HEK293 (cell line): ENCODE measurements around the gene LOXL4.

Source experiments
- CTCF ChIA-PET: fragments of 350-600 bp; formaldehyde crosslinking; extraction: SDS; loops from one replicate; lab custom pipeline; 2021; ENCODE audit warnings: antibody characterized with exemption; lab: Yijun Ruan, JAX
- POLR2A ChIA-PET: fragments of 300-600 bp; formaldehyde crosslinking; extraction: SDS; loops from one replicate; lab custom pipeline; 2020; ENCODE audit warnings: antibody characterized with exemption, inconsistent platforms; lab: Yijun Ruan, JAX
- H3K27ac ChIP-seq: fragments of 200-500 bp; sonication (Bioruptor generic); 2 replicates; pipeline ENCODE4 v1.5.1; 2014; ENCODE audit warnings: low read depth, low read length, control low read depth, inconsistent platforms; ENCODE audit errors: extremely low read depth
- H3K36me3 ChIP-seq, 2 experiments: fragments of 200-500 bp in 1 of 2; sonication (Bioruptor generic) in 1 of 2; 1 replicate in 1 of 2; 2 replicates in 1 of 2; pipeline ENCODE4 v1.5.1; 2014 to 2017; ENCODE audit warnings: inconsistent platforms in 2 of 2, low read length in 2 of 2; ENCODE audit not compliant: control insufficient read depth in 2 of 2, insufficient read depth in 1 of 2
- H3K4me1 ChIP-seq: fragments of 200-500 bp; sonication (Bioruptor generic); 2 replicates; pipeline ENCODE4 v1.5.1; 2014; ENCODE audit warnings: mild to moderate bottlenecking, low read length, inconsistent platforms; ENCODE audit not compliant: control insufficient read depth, insufficient read depth
- H3K4me3 ChIP-seq: 2 replicates; pipeline ENCODE4 v1.5.1; 2011; ENCODE audit warnings: low read depth, mild to moderate bottlenecking, control low read depth, low read length, moderate library complexity
- H3K9me3 ChIP-seq: fragments of 200-500 bp; sonication (Bioruptor generic); 2 replicates; pipeline ENCODE4 v1.5.1; 2014; ENCODE audit warnings: low read depth, low read length, inconsistent platforms; ENCODE audit not compliant: control insufficient read depth, insufficient read depth
- KLF16 ChIP-seq: fragments of 450-650 bp; formaldehyde crosslinking; IDR thresholded peaks from 2 replicates; pipeline ENCODE4 v1.5.1; 2017; ENCODE audit warnings: missing biosample characterization, missing genetic modification characterization
- REPIN1 ChIP-seq: fragments of 450-650 bp; formaldehyde crosslinking; IDR thresholded peaks from 2 replicates; pipeline ENCODE4 v1.5.1; 2017; ENCODE audit warnings: missing biosample characterization, missing genetic modification characterization, low read depth
- ZBTB17 ChIP-seq: fragments of 450-650 bp; formaldehyde crosslinking; IDR thresholded peaks from 2 replicates; pipeline ENCODE4 v1.5.1; 2016; ENCODE audit warnings: missing biosample characterization, missing genetic modification characterization
- ZNF112 ChIP-seq: fragments of 450-650 bp; formaldehyde crosslinking; IDR thresholded peaks from 2 replicates; pipeline ENCODE4 v1.5.0; 2017; ENCODE audit warnings: missing biosample characterization, missing genetic modification characterization
- ZNF157 ChIP-seq: fragments of 450-650 bp; formaldehyde crosslinking; IDR thresholded peaks from 2 replicates; pipeline ENCODE4 v1.5.1; 2016; ENCODE audit warnings: missing biosample characterization, missing genetic modification characterization
- ZNF394 ChIP-seq: fragments of 450-650 bp; formaldehyde crosslinking; IDR thresholded peaks from 2 replicates; pipeline ENCODE4 v1.5.1; 2016; ENCODE audit warnings: missing biosample characterization, missing genetic modification characterization, mild to moderate bottlenecking, moderate library complexity, borderline replicate concordance
- ZNF433 ChIP-seq: fragments of 450-650 bp; formaldehyde crosslinking; IDR thresholded peaks from 2 replicates; pipeline ENCODE4 v1.5.1; 2016; ENCODE audit warnings: missing biosample characterization, missing genetic modification characterization, low read depth
- ZNF473 ChIP-seq: fragments of 450-650 bp; formaldehyde crosslinking; IDR thresholded peaks from 2 replicates; pipeline ENCODE4 v1.5.1; 2017; ENCODE audit warnings: missing biosample characterization, missing genetic modification characterization
- ZNF544 ChIP-seq: fragments of 450-650 bp; formaldehyde crosslinking; IDR thresholded peaks from 2 replicates; pipeline ENCODE4 v1.5.0; 2017; ENCODE audit warnings: missing biosample characterization, missing genetic modification characterization
- ZNF677 ChIP-seq: fragments of 450-650 bp; IDR thresholded peaks from 2 replicates; pipeline ENCODE4 v1.5.0; 2018; ENCODE audit warnings: missing biosample characterization, mild to moderate bottlenecking, missing genetic modification characterization, moderate library complexity
- TF ChIP-seq, protein P1 (sequence below): fragments of 450-650 bp; formaldehyde crosslinking; IDR thresholded peaks from 2 replicates; pipeline ENCODE4 v1.5.1; 2016; ENCODE audit warnings: missing biosample characterization, missing genetic modification characterization
- TF ChIP-seq, protein P2 (sequence below): fragments of 450-650 bp; formaldehyde crosslinking; IDR thresholded peaks from 2 replicates; pipeline ENCODE4 v1.5.1; 2016; ENCODE audit warnings: missing biosample characterization, missing genetic modification characterization
- TF ChIP-seq, protein P3 (sequence below): fragments of 450-650 bp; IDR thresholded peaks from 2 replicates; pipeline ENCODE4 v1.5.1; 2018; ENCODE audit warnings: missing biosample characterization, mild to moderate bottlenecking, missing genetic modification characterization
- TF ChIP-seq, protein P4 (sequence below): fragments of 450-650 bp; formaldehyde crosslinking; conservative IDR thresholded peaks from 2 replicates; pipeline ENCODE4 v1.5.1; 2016; ENCODE audit warnings: low read depth, missing biosample characterization, missing genetic modification characterization
- TF ChIP-seq, protein P5 (sequence below): fragments of 450-650 bp; formaldehyde crosslinking; IDR thresholded peaks from 2 replicates; pipeline ENCODE4 v1.5.0; 2017; ENCODE audit warnings: missing biosample characterization, missing genetic modification characterization, borderline replicate concordance

The LOXL4 gene

DNA sequence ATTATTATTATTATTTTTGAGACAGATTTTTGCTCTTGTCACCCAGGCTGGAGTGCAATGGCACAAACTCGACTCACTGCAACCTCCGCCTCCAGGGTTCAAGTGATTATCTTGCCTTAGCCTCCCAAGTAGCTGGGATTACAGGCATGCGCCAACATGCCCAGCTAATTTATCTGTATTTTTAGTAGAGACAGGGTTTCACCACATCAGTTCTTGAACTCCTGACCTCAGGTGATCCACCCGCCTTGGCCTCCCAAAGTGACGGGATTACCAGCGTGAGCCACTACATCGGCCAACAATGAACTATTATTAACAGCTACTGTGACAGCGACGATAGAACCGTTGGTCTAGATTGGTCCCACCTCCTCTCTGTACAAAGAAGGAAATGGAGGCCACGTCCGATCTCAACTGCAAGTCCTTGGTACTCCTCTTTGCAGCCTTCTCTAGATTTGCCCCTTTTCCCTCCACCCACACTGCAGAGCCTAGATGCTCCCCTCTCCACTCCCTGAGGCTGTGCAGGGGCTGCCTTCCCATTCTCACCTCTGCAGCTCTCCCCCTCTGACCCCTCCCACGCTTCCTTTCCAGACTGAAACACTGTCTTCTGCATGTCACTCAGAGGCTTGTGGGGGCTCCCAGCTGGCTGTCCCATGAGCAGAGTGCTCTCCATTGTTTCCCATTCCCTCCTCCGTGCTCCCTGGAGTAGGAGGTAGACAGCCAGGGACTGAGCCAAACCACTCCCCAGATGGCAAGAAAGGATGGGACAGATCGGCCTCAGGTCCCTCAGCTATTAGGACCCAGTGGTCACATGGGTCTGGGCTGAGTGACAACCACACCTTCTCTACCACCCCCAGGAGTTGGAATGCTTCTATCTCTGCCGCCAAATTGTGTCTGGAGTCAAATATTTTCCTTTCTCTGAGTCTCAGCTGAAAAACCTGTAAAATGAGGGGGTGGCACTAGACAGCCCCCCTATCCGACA is 2.3 kb downstream of the LOXL4 start (continued):
- TF ChIP-seq, protein P1, sequence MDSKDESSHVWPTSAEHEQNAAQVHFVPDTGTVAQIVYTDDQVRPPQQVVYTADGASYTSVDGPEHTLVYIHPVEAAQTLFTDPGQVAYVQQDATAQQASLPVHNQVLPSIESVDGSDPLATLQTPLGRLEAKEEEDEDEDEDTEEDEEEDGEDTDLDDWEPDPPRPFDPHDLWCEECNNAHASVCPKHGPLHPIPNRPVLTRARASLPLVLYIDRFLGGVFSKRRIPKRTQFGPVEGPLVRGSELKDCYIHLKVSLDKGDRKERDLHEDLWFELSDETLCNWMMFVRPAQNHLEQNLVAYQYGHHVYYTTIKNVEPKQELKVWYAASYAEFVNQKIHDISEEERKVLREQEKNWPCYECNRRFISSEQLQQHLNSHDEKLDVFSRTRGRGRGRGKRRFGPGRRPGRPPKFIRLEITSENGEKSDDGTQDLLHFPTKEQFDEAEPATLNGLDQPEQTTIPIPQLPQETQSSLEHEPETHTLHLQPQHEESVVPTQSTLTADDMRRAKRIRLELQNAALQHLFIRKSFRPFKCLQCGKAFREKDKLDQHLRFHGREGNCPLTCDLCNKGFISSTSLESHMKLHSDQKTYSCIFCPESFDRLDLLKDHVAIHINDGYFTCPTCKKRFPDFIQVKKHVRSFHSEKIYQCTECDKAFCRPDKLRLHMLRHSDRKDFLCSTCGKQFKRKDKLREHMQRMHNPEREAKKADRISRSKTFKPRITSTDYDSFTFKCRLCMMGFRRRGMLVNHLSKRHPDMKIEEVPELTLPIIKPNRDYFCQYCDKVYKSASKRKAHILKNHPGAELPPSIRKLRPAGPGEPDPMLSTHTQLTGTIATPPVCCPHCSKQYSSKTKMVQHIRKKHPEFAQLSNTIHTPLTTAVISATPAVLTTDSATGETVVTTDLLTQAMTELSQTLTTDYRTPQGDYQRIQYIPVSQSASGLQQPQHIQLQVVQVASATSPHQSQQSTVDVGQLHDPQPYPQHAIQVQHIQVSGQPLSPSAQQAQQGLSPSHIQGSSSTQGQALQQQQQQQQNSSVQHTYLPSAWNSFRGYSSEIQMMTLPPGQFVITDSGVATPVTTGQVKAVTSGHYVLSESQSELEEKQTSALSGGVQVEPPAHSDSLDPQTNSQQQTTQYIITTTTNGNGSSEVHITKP: no peak
- TF ChIP-seq ZNF157 (no peak), REPIN1 (tag by site-specific recombination) (no peak), ZNF394 (0 out of 2 replicates have a peak, but pooled peaks have one; percentile 22), KLF16 (tag by site-specific recombination) (no peak), ZNF112 (tag by site-specific recombination) (no peak), ZBTB17 (tag by site-specific recombination) (peak; percentile 71)
- TF ChIP-seq, protein P2, sequence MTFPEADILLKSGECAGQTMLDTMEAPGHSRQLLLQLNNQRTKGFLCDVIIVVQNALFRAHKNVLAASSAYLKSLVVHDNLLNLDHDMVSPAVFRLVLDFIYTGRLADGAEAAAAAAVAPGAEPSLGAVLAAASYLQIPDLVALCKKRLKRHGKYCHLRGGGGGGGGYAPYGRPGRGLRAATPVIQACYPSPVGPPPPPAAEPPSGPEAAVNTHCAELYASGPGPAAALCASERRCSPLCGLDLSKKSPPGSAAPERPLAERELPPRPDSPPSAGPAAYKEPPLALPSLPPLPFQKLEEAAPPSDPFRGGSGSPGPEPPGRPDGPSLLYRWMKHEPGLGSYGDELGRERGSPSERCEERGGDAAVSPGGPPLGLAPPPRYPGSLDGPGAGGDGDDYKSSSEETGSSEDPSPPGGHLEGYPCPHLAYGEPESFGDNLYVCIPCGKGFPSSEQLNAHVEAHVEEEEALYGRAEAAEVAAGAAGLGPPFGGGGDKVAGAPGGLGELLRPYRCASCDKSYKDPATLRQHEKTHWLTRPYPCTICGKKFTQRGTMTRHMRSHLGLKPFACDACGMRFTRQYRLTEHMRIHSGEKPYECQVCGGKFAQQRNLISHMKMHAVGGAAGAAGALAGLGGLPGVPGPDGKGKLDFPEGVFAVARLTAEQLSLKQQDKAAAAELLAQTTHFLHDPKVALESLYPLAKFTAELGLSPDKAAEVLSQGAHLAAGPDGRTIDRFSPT: no peak

DNA sequence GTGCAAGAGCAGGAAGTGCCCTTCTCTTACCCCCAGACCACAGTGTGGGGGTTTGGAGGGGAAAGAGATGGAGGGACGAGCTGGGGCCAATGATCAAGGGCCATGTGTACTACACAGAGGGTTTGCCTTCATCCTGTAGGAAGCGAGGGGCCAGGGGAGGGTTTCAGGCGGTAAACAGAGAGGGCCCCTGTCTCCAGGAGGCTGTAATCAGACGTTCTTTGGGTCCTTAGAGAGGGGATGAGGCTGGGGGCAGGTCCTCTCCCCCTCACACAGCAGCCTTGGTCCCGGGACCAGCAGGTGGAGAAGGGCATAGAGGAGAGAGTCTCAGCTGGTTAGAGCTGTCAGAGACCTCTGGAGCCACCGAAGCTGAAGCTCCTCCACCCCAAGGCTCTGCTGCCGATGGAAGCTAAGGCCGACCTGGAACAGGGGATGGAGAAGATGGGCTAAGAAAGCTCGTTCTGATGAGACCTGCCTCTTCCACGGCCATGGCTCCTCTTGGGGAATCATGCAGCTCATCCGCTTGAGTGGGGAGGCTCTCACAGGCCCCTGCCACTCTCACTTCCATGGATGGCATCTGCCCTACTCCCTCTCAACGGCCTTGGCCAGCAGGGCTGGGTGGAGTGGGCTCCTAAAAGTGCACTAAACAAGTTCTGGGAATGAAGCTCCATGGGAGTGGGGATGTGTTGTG is 3.5 kb downstream of the LOXL4 start:
- H3K4me1 ChIP-seq: no peaks in the 10 kb centered on the region
- ChIA-PET CTCF (interaction anchor here (1.0 to 1.9 kb wide), 3 partner anchors 45 to 161 kb away, joined by 4 to 13 read pairs (median 5); no protein-coding TSS in a partner anchor), POLR2A (no interaction called here)
- H3K9me3 ChIP-seq: no peaks in the 10 kb centered on the region
- H3K4me3 ChIP-seq: no peak overlapping the region
- no peaks in the 10 kb centered on the region for H3K36me3 ChIP-seq
- no peak overlapping the region for H3K27ac ChIP-seq
- TF ChIP-seq ZNF544 (no peak), ZNF433 (tag by site-specific recombination) (no peak), ZNF473 (tag by site-specific recombination) (no peak), ZNF677 (tag by site-specific recombination) (no peak)
- TF ChIP-seq, protein P3, sequence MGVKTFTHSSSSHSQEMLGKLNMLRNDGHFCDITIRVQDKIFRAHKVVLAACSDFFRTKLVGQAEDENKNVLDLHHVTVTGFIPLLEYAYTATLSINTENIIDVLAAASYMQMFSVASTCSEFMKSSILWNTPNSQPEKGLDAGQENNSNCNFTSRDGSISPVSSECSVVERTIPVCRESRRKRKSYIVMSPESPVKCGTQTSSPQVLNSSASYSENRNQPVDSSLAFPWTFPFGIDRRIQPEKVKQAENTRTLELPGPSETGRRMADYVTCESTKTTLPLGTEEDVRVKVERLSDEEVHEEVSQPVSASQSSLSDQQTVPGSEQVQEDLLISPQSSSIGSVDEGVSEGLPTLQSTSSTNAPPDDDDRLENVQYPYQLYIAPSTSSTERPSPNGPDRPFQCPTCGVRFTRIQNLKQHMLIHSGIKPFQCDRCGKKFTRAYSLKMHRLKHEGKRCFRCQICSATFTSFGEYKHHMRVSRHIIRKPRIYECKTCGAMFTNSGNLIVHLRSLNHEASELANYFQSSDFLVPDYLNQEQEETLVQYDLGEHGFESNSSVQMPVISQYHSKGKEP (tag by site-specific recombination): no peak
- TF ChIP-seq, protein P4, sequence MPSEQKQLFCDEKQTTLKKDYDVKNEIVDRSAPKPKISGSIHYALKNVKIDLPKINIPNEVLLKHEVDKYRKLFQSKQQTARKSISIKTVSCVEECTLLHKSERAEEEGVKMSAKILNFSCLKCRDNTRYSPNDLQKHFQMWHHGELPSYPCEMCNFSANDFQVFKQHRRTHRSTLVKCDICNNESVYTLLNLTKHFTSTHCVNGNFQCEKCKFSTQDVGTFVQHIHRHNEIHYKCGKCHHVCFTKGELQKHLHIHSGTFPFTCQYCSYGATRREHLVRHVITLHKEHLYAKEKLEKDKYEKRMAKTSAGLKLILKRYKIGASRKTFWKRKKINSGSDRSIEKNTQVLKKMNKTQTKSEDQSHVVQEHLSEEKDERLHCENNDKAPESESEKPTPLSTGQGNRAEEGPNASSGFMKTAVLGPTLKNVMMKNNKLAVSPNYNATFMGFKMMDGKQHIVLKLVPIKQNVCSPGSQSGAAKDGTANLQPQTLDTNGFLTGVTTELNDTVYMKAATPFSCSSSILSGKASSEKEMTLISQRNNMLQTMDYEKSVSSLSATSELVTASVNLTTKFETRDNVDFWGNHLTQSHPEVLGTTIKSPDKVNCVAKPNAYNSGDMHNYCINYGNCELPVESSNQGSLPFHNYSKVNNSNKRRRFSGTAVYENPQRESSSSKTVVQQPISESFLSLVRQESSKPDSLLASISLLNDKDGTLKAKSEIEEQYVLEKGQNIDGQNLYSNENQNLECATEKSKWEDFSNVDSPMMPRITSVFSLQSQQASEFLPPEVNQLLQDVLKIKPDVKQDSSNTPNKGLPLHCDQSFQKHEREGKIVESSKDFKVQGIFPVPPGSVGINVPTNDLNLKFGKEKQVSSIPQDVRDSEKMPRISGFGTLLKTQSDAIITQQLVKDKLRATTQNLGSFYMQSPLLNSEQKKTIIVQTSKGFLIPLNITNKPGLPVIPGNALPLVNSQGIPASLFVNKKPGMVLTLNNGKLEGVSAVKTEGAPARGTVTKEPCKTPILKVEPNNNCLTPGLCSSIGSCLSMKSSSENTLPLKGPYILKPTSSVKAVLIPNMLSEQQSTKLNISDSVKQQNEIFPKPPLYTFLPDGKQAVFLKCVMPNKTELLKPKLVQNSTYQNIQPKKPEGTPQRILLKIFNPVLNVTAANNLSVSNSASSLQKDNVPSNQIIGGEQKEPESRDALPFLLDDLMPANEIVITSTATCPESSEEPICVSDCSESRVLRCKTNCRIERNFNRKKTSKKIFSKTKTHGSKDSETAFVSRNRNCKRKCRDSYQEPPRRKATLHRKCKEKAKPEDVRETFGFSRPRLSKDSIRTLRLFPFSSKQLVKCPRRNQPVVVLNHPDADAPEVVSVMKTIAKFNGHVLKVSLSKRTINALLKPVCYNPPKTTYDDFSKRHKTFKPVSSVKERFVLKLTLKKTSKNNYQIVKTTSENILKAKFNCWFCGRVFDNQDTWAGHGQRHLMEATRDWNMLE: no peak
- TF ChIP-seq, protein P5, sequence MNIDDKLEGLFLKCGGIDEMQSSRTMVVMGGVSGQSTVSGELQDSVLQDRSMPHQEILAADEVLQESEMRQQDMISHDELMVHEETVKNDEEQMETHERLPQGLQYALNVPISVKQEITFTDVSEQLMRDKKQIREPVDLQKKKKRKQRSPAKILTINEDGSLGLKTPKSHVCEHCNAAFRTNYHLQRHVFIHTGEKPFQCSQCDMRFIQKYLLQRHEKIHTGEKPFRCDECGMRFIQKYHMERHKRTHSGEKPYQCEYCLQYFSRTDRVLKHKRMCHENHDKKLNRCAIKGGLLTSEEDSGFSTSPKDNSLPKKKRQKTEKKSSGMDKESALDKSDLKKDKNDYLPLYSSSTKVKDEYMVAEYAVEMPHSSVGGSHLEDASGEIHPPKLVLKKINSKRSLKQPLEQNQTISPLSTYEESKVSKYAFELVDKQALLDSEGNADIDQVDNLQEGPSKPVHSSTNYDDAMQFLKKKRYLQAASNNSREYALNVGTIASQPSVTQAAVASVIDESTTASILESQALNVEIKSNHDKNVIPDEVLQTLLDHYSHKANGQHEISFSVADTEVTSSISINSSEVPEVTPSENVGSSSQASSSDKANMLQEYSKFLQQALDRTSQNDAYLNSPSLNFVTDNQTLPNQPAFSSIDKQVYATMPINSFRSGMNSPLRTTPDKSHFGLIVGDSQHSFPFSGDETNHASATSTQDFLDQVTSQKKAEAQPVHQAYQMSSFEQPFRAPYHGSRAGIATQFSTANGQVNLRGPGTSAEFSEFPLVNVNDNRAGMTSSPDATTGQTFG (tag by site-specific recombination): no peak
- TF ChIP-seq, protein P2: no peak
